Measurements from ENCODE around the gene RALGPS2.
"Not testable (repeated sequence)": the region's sequence is repeated elsewhere in the genome, so short reads cannot be mapped to it uniquely, and the experiment has no call there.

Gene RALGPS2

DNA sequence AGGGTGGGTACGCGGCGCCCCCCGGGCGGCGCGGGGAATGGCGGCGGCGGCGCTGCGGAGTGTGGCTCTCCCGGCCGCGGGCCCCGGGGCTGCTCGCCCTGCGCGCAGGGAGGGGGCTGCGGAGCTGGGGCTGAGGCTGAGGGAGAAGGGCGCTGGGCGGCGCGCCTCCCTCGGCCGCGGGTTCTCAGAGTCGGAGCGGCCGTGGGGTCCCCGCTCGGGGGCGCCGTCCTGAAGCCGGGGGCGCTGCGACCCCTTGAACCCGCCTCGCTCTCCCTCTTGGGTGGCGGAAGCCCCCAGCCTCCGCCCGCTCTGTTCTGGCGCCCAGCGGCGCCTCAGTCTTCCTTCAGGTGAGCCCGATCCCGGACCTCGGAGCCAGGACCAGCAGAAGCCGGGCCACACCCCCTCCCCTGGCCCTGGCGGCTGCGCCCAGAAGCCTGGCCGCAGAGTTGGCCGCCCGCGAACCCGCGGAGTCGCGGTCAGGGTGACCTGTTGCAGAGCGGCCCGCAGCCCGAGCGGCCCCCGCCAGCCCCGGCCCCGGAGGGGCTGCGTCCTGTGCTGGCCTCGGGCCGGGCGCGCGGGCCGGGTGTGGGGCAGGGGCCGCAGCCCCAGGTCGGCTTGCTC is 532 bp downstream of the RALGPS2 start:
- peak; percentile 20 for DNase-seq

DNA sequence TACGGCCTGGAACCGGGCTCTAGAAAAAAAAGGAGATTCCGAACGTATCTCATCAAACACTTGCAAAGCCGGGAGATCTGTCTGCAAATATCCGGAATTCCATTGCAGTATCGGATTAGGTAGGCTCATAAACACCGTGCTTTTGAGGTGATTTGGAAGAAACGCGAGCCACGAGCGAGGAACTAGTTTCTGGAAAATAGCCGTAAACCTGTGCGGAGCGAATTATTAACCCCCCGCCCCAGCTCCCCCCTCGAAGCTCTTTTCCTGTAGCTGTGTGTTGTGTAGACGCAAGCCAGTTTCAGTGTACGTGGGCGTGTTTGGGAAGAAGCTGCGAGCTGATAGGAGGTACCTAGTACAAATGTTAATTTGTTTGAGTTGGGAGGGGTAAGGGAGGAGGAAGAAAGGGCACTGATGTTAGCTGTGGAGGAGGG is 1.1 kb downstream of the RALGPS2 start:
- peak; percentile 81 for DNase-seq

DNA sequence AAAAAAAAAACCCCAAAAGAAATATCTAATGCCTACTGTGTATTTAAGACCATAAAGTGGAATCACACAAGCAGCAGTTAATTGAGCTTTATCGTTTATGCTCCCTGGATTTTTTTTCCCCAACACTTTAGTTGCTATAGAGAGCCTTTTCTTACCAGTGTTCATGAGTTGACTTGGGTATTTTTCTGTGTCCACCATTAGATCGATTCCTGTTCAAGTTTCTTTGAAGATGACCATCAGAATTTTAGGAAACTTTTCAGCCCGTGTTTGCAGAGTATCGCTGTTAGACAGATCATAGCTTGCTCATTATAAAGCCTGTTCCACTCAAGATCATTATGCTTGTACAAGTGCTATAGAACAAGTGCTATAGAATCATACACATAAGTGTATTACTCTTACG is 1.5 kb downstream of the RALGPS2 start:
- no peak for DNase-seq

DNA sequence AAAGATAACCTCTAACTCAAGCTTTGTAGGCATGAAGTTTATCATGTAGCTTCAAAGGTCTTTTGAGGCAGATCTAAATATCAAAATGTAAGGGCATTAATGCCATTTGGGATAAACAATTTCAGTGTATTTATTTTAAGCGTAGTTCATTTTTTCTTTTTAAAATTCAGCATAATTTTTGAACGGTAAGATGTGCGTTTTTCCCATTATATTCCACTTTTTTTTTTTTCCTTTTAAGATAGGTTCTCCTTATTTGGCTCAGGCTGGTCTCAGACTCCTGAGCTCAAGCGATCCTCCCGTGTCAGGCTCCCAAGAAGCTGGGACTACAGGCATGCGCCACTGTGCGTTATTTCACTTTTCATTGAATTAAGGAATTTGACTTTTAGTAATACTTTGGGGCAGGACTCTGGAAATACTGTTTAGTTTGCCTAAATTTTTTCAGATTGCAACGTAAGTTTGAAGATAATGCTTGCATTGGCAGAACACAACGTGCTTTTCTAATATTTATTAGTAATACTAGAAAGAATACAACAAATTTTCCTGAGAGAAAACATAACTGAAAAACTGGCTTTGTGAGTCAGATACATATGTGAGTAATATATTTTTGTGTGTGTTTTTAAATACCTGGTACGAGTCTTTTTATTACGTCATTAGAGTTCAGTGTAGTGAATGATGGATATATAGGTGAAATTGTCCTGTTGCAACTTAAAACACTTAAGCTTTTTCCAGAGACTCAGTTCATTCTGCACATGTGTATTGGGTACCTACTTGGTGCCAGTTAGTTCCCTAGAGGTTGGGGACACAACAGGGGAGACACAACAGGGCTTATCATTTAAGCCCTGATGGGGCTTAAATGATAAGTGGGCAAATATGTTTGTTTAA is 2.2 kb downstream of the RALGPS2 start:
- DNase-seq = no peak

DNA sequence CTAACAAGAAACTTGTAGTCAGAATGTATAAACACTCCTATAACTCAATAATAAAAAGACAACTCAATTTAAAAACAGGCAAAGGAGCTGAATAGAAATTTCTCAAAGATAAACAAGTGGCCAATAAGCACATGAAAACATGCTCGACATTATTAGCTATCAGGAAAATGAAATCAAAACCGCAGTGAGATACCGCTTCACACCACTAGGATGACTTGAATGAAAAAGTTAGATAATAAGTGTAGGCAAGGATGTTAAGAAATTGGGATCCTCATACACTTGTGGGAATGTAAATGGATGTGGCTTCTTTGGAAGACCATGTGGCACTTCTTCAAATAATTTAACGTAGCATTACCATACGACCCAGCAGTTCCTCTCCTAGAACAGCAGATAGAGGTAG is 8.9 kb downstream of the RALGPS2 start:
- no peak for DNase-seq

DNA sequence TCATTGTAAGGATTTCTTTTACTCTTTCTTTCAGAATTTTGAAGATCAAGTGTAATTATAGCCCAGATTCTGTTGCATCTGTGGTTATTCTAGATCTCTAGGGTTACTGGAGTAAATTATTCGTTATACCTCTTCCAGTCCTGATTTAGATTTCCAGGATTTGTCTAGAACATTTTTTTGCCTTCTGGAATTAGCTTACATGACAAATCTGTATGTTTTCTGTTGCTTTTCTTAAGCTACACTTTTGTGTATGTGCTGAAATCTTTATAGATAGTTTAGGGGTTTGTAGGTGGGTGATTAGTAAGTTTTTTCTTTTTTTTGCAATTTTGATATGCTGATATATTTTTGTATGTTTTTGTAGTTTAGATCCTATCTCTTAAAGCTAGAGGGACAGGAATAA is 13.7 kb downstream of the RALGPS2 start:
- no peak for DNase-seq

DNA sequence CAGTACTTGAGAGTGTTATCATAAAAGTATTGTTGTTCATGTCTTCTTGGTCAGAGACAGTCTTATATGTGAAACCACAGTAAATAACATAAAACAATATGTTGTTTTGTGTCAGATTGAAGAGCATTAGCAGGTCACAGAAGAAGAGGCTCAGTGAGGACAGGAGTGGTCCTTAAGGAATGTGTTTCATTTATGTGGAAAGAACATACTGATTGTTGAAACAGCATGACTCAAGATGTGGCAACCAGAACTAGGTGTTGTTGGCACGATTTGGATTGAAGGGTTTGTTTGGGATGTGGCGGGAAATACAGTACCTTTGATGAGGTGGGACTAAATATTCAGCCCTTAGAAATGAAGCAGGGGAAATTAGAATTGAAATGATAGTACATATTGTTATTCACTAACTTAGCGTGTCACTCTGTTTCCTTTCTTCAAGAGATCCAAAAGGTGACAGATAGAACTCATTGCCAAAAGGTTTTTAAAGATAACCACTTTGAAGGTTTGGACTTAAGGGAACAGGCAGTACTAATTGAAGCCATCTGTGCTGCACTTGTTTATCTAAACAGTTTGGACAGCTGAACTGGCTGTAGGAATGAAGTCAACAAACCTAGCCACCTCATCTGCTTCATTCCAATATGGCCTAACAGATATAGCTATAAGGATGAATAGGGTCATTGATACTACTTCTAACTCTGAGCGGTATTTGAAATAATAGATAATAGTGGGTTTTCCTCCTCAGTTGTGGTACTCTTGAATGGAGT is 14.4 kb downstream of the RALGPS2 start:
- no peak for DNase-seq

DNA sequence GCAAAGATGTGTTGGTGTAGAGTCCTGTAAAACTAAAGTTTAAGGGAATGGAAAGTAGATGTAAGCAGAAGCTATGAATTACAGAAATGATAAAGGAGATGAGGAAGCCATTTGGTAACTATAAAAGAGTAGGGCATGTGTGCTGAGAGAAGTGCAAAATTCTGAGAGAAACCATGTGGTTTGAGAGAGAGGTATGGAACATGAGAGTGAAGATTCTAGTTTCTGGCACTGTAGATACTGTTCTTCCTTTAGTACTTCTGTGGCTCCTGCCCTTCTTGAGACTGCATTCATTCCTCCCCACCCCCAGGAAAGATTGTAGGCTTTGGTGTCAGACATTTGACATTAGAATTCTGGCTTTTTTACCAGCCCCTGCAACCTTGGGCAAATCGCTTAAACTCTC is 15.4 kb downstream of the RALGPS2 start:
- DNase-seq = no peak

DNA sequence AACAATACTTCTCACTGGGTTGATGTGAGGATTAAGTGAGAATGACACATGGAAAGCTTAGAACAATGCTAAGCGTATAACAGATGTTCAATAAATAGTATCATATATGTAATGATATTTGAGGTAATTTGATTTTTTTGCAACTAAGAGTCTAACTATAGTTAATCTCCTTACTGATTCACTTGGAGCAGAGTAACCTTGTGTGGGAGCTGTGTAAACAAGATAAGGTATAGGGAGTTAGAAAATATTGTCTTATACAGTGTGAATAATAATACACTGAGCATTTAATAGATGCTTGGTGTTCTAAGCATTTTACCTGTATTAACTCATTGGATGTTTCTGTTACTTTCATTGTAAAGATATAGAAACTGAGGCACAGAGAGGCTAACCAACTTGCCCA is 15.9 kb downstream of the RALGPS2 start:
- no peak for DNase-seq

DNA sequence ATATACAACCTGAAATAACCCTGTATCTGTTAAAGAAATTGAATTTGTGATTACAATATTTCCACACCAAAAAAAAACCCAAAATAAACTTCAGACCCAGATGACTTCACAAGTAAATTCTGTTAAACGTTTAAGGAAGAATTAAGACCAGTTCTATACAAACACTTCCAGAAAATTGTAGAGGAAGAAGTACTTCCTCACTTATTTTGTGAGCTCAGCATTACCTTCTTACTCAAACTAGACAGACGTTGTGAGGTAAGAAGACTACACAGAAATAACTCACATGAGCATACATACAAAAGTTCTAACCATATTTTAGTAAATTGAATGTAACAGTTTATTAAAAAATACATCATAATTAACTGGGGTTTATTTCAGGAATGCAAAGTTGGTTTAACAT is 18.8 kb downstream of the RALGPS2 start:
- no peak for DNase-seq

DNA sequence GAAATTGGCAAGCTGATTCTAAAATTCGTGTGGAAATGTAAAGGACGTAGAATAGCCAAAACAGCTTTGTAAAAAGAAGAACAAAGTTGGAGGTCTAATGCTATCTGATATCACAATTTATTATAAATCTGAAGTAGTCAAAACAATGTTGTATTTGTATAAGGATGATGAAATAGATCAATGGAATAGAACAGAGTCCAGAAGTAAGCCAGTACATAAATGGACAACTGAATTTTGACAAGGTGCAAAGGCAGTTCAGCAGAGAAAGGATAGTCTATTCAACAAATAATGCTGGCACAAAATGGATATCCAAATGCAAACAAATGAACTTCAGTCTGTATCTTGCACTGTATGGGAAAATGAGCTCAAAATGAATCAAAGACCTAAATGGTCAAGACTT is 20.2 kb downstream of the RALGPS2 start:
- no peak for DNase-seq

DNA sequence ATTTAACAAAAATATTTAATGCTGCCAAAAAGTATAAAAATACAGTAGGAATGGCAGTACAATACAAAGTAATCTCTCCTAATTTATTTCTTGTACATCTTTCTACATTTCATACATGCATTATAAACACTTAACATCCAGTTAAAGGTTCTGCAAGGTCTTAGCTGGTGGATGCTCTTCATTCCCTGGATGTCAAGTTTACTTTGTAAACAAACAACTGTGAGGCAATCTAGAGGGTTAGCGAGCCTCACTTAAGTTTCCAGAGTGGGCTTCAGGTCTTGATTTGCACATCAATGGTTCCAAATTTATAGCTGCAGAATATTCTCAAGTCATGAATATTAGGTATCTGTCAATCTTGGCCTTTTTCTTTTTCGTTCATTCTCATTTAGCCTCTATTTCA is 21.3 kb downstream of the RALGPS2 start:
- no peak for DNase-seq

DNA sequence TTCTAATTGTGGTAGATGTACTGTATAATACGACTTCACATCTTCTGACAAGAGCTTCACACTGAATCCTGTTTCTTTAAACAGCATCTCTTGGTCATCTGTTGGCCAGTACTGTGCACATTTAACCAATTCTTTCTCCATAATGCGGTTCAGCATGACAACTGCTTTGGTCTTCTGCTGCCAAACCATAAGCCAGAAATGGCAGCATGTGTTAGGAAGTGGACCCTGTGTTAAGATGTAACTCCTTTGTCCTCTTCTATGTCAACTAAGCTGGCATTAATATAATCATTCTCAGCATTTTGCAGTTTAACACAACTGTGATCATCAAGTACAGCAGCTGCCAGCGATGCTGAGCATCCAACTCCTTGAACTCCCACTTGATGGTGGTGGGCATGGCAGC is 22.3 kb downstream of the RALGPS2 start:
- not testable (repeated sequence) for DNase-seq

DNA sequence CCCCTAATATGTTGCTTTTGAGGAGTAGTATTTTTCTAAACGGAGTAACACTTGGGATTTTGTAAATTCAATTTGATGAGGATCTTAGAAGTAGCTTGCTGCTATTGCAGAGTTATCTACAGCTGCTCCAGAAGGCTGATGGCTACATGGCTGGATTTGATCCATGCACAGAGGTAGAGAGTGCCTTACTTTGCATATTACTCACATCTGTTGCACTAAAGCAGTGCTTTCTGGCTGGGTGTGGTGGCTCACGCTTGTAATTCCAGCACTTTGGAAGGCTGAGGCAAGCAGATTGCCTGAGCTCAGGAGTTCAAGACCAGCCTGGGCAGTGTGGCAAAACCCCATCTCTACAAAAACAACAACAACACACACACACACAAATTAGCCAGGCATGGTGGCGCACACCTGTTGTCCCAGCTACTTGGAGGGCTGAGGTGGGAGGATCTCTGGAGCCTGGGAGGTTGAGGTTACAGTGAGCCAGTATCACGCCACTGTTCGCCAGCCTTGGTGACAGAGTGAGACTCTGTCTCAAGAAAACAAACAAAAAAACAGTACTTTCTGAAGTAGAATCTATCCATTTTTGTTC is 24.6 kb downstream of the RALGPS2 start:
- no peak for DNase-seq

DNA sequence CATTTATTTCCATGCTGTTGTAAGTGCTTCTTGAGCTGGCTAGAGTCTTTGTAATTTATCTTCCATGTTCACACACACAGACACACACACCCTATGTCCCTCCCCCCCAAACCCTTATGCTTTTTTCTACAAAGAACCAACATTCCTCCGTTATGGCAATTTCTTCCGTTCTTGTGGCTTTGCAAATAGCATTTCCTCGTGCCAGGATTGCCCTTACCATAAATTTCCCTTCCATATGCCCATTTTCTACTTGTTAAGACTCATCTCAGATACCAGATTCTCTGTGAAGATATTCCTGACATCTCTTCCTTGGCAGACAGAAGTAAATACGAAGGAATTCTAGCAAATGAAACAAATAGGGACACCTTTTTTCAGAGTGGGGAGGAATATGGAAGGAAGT is 26.0 kb downstream of the RALGPS2 start:
- DNase-seq = no peak

DNA sequence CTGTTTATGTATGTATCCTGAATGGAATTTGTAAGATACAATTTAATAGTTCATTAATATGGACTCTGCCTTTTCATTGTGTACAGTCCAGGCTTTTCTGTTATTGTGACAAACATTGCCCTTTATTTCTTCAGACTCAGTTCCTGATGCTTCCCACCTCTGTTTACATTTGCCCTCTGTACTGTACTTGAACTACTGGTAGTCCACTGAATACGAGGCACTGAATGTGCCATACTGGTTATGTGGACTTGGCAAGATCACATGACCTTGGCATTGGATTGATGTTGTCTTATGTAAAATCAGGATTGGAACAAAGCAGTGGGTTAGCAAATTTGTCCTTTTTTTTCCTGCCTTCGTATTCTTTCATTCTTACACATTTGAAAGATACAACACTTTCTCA is 27.8 kb downstream of the RALGPS2 start:
- DNase-seq = no peak

DNA sequence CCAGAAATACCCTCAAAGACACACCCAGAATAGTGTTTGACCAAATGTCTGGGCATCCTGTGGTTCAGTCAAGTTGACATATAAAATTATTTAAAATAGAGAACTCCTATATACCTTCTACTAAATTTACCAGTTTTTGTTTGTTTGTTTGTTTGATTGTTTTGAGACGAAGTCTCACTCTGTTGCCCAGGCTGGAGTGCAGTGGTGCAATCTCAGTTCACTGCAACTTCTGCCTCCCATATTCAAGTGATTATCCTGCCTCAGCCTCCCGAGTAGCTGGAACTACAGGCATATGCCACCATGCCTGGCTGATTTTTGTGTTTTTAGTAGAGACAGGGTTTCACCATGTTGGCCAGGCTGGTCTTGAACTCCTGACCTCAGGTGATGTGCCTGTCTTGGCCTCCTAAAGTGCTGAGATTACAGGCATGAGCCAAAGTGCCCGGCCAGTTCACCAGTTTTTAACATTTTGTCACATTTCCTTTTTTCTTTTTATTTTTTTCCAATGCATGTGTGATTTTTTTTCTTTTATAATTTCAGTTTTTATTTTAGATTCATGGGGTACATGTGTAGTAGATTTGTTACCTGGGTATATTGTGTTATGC is 29.7 kb downstream of the RALGPS2 start:
- DNase-seq = not testable (repeated sequence)

DNA sequence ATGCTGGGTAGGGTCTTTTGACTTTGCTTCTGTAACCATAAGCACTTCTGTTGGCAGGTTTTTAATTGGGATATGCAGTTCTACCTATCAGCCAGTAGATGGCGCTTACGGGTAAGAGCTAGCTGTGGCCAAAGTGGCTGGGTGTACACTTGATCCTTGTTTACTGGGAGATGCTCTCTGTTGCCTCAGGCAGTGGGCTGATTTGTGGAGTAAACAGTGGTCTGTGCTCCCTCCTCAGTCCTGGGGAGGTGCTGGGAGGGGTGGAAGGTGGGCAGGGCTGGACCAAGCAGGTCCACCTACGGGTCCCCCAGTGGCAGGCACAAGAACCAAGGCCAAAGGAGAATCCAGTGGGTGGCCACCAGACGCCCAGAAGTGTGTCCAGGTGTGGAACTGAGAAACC is 43.4 kb downstream of the RALGPS2 start:
- no peak for DNase-seq

DNA sequence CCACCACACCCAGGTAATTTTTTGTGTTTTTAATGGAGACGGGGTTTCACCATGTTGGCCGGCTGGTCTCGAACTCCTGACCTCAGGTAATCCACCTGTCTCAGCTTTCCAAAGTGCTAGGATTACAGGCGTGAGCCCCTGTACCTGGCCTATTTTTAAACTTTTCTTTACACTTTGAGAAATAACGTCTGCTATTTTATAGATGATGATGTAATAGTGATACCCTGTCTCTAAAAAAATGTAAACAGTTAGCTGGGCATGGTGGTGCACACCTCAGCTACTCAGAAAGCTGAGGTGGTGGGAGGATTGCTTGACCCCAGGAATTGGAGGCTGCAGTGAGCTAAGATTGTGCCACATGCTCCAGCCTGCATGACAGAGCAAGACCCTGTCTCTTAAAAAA is 47.9 kb downstream of the RALGPS2 start:
- no peak for DNase-seq

DNA sequence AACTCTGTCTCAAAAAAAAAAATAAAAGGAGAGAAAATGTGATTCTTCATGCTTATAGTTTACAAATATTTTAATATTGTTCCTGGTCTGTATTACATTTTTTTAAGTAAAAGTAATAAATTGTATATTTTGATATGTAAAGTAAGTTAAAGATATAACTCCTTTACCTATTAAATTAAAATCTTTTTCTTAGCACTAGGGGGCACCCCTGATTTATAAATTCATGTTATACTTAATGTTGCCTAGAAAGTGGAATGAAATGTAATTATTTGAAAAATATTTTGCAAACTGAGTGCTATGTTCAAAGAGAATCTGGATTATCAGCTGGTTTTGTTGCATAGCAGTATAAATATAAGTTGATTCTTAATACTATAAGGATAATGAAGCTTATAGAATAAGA is 49.2 kb downstream of the RALGPS2 start:
- DNase-seq = no peak

DNA sequence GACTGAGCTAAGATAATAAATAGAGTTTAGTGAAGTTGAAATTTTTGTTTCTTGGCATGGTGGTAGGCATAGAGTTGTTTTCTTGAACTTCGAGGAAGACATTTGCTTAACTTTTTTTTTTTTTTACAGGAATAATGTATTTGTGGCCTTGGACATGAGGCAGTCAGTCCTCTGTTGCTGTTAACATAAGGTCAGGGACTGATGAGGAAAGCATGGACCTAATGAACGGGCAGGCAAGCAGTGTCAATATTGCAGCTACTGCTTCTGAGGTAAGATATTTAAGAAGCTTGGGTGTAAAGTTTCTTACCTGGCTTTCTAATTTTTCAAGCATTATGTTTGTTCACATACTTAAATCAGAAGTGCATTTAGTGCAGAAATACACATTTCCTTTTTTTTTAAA is 51.5 kb downstream of the RALGPS2 start:
- no peak for DNase-seq

DNA sequence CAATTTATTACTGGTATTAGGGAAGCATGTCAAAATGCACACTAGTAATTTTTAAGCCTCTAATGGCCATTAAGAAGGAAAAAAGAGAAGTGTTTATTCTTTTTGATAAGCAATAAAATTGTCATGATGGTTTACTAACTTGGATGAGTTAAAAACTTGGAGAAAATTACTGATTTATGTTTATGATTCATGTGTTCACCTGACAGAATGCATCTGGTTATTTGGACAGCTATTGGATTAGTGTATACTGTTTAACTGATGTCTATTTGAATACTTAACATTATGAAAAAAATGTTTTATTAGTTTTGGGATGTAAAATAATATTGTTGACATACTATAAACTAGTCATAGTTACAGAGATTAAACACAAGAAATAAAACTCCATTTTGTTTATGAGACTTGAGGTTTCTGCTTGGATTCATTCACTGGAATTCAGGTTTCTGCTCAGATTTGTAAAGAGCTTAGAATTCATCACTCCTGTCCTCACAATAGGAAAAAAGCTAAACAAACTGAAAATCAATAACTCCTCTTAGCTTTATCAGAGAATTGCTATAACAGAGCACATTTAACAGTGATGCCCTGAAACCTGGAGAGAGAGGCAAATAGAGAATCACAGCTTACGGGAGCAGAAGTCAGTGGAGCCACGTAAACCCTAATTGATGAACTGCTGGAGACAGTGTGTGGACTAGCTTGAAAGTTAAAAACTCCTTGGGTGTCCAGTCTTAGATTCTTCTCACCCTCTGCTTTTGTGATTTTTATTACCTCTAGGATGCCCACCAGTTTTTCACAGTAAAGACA is 56.7 kb downstream of the RALGPS2 start:
- DNase-seq = no peak
